A673 (cell line): ENCODE results near the gene MPPE1.

ENCODE experiments used
- EZH2 ChIP-seq: fragments of 200-600 bp; sonication (generic); IDR thresholded peaks from 2 replicates; pipeline ENCODE4 v1.6.1; 2017; ENCODE audit warnings: borderline replicate concordance, low read depth, mild to moderate bottlenecking, mixed read lengths, antibody characterized with exemption, low read length; ENCODE audit not compliant: poor library complexity, severe bottlenecking
- TF ChIP-seq, protein P1 (sequence below): fragments of 300-800, 200-600 bp; sonication (generic); conservative IDR thresholded peaks from 2 replicates; pipeline ENCODE4 v1.5.1; 2017; ENCODE audit warnings: low read depth, mild to moderate bottlenecking, antibody characterized with exemption, low read length, moderate library complexity, mixed read lengths

DNA sequence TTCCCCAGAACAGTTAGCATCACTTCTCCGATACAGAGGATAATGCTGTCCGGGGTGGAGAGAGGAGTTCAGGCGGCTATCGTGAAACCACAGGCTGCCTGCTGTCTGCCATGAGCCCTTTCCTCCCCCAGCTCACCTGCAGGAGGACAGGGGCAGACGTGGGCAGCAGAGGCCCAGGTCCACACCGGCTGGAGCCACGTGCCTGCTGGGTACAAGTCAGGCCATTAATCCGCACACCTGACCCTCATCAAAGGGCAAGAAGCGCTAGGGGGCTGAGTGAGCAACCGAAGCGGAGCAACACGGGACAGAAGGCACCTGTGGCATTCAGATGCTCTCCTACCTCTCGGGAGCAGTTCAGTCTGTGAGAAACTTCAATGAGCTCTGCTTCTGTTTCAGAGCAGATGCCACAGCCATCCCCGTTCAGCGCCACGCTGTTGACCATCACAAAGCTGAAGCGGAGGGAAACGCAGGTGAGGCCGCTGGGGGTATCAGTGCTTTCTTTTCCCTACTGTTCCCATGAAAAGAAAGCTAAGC, 21.5 kb downstream of the MPPE1 start:
- TF ChIP-seq, protein P1, sequence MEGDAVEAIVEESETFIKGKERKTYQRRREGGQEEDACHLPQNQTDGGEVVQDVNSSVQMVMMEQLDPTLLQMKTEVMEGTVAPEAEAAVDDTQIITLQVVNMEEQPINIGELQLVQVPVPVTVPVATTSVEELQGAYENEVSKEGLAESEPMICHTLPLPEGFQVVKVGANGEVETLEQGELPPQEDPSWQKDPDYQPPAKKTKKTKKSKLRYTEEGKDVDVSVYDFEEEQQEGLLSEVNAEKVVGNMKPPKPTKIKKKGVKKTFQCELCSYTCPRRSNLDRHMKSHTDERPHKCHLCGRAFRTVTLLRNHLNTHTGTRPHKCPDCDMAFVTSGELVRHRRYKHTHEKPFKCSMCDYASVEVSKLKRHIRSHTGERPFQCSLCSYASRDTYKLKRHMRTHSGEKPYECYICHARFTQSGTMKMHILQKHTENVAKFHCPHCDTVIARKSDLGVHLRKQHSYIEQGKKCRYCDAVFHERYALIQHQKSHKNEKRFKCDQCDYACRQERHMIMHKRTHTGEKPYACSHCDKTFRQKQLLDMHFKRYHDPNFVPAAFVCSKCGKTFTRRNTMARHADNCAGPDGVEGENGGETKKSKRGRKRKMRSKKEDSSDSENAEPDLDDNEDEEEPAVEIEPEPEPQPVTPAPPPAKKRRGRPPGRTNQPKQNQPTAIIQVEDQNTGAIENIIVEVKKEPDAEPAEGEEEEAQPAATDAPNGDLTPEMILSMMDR = no peak
- no peak for TF ChIP-seq EZH2
